Coronary artery (tissue), 2 donors: ENCODE data around the gene THAP8.
A peak's percentile ranks its signal among the peaks of the same experiment; 100 is the strongest.

Experiments
- DNase-seq: peaks from one replicate; pipeline ENCODE4 v3.0.0-alpha.2; 2017; ENCODE audit warnings: low spot score
- H3K27ac ChIP-seq, 2 donors: fragments of 200-600 bp; sonication (generic); one replicate each; pipeline ENCODE4 v1.5.1; 2016 to 2019
- H3K4me3 ChIP-seq: fragments of 200-600 bp; sonication (generic); 2 replicates; pipeline ENCODE4 v1.5.1; 2016; ENCODE audit warnings: mild to moderate bottlenecking, moderate library complexity
- TF ChIP-seq, protein P1 (sequence below): fragments of 200-600 bp; sonication (generic); IDR thresholded peaks from one replicate; pipeline ENCODE4 v1.5.1; 2019; ENCODE audit warnings: antibody characterized with exemption

Gene THAP8

GRCh38 chr19:36008336-36008978 is 45.6 kb downstream of the THAP8 start, which contains the start of gene SYNE4:
TSS of gene SYNE4 (minus strand) at chr19:36008813. CDS start at chr19:36008681, 132 bp downstream.
- TF ChIP-seq, protein P1, sequence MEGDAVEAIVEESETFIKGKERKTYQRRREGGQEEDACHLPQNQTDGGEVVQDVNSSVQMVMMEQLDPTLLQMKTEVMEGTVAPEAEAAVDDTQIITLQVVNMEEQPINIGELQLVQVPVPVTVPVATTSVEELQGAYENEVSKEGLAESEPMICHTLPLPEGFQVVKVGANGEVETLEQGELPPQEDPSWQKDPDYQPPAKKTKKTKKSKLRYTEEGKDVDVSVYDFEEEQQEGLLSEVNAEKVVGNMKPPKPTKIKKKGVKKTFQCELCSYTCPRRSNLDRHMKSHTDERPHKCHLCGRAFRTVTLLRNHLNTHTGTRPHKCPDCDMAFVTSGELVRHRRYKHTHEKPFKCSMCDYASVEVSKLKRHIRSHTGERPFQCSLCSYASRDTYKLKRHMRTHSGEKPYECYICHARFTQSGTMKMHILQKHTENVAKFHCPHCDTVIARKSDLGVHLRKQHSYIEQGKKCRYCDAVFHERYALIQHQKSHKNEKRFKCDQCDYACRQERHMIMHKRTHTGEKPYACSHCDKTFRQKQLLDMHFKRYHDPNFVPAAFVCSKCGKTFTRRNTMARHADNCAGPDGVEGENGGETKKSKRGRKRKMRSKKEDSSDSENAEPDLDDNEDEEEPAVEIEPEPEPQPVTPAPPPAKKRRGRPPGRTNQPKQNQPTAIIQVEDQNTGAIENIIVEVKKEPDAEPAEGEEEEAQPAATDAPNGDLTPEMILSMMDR, result no peak
- Histone ChIP-seq H3K27ac (peak within 1 kb of the TSS; percentile 29 to 83), H3K4me3 (peak within 1 kb of the TSS; percentile 67)
- DNase-seq, result no peak

- H3K4me3 ChIP-seq, result no peak overlapping the region
- TF ChIP-seq, protein P1, result no peak
- no peak overlapping the region for H3K27ac ChIP-seq
- DNase-seq, result no peak
These were observed 47.1 kb downstream of the THAP8 start for GRCh38 chr19:36006955-36007354.

GRCh38 chr19:36003284-36003683 is 50.8 kb downstream of the THAP8 start:
- no peak for DNase-seq
- Histone ChIP-seq H3K4me3 (no peak overlapping the region), H3K27ac (no peak overlapping the region)
- TF ChIP-seq, protein P1, result no peak

GRCh38 chr19:36001605-36002004 is 52.5 kb downstream of the THAP8 start:
- TF ChIP-seq, protein P1, result no peak
- no peak overlapping the region for H3K27ac ChIP-seq
- no peak overlapping the region for H3K4me3 ChIP-seq
- no peak for DNase-seq

DNA sequence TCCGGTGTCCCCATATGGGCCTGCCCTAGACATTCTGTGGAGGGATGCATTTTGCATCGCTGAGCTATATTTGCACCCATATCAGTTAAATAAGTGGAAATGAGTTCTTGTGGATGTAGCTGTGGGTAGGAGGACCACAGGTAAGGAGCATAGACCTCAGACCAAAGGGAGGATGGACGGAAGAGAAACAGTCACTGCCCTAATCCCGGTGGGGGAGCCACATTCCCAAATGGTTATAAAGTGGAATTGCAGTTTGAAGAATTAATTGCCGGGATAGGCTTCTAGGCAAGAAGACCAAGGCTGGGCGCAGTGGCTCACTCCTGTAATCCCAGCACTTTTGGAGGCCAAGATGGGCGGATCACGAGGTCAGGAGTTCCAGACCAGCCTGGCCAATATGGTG is 57.3 kb downstream of the THAP8 start:
- Histone ChIP-seq H3K4me3 (no peak overlapping the region), H3K27ac (no peak overlapping the region)
- no peak for DNase-seq
- TF ChIP-seq, protein P1, result no peak

DNA sequence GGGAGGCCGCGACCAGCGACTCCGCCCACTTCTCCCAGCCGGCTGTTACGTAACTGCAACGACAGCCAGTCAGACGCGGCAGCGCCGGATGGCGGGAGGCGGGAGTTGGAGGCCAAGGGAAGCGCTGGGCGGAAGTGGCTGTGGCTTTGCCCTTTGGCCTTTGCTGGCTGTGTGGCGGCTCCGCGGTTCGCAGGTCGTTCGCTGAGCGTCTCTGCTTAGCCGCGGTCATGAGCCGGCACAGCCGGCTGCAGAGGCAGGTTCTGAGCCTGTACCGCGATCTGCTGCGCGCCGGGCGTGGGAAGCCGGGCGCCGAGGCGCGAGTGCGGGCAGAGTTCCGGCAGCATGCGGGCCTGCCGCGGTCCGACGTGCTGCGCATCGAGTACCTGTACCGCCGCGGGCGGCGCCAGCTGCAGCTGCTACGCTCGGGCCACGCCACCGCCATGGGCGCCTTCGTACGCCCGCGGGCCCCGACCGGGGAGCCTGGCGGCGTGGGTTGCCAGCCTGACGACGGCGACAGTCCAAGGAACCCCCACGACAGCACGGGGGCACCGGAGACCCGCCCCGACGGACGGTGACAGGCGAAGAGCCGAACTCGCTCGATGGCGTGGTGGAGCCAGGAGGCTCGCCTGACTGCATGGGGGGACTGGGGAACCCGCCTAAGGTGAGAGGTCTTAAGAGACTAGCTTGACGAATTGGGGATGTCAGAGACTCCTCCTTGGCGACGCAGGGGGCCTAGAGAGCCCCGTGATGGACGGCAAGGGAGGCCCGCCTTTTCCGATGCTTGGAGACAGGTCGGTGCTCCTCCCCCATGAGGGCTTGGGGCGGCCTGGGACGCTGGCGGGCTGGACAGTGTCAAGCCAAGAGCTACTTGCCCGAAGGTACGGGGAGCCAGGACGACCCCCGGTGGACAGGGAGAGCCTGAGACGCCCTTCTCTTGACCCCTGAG is 58.8 kb downstream of the THAP8 start, which contains the start of gene SDHAF1:
Gene SDHAF1, plus strand, starts transcription at position 141 of the 946 bp plus-strand sequence. Its CDS starts 87 bp downstream, at position 228.
- Histone ChIP-seq H3K27ac (peak within 1 kb of the TSS; percentile 73 to 87), H3K4me3 (peak within 1 kb of the TSS; percentile 84)
- TF ChIP-seq, protein P1, result no peak
- DNase-seq, result peak; percentile 97
